PC-3 (cell line): ENCODE measurements around the gene KHNYN. TPM values are rescaled to one million over a fixed set of nuclear protein-coding genes. Genes with fewer than 3 reads are reported as not detected.

Source experiments
- ATAC-seq: fragments of 200-7000 bp; cut with Tn5 transposase; 2 replicates; pipeline ENCODE4 v1.9.1; 2020; ENCODE audit warnings: mild to moderate bottlenecking, moderate library complexity
- BruUV-seq: library from RNA; stranded (reverse); fragments of 400-500 nt; replicated peaks from 2 replicates; lab custom pipeline; 2021; lab: Mats Ljungman, UMichigan
- CTCF ChIA-PET: fragments of 300-600 bp; sonication (Branson Sonifier 250); formaldehyde crosslinking; loops from one replicate; lab custom pipeline; 2022; ENCODE audit warnings: antibody characterized with exemption; lab: Charles Lee
- POLR2A ChIA-PET: fragments of 300-600 bp; sonication (Branson Sonifier 250); formaldehyde crosslinking; loops from one replicate; lab custom pipeline; 2022; ENCODE audit warnings: antibody characterized with exemption; ENCODE audit not compliant: unreplicated experiment; lab: Charles Lee
- DNase-seq: peaks from one replicate; pipeline ENCODE4 v3.0.0-alpha.2; 2015
- H2AFZ ChIP-seq: fragments of 300-600 bp; sonication (generic); 2 replicates; pipeline ENCODE4 v1.6.0; 2016; ENCODE audit warnings: antibody characterized with exemption, low read length
- H3F3A ChIP-seq: fragments of 300-600 bp; sonication (generic); one replicate; pipeline ENCODE4 v1.6.0; 2017; ENCODE audit warnings: antibody characterized with exemption, low read length, control low read depth, mild to moderate bottlenecking; ENCODE audit not compliant: unreplicated experiment
- H3K27ac ChIP-seq: fragments of 300-600 bp; sonication (generic); 2 replicates; pipeline ENCODE4 v1.5.1; 2016; ENCODE audit warnings: mild to moderate bottlenecking, low read length
- H3K27me3 ChIP-seq: fragments of 300-600 bp; sonication (generic); 2 replicates; pipeline ENCODE4 v1.6.1; 2016; ENCODE audit warnings: low read length, mixed read lengths
- H3K36me3 ChIP-seq: fragments of 300-600 bp; sonication (generic); 2 replicates; pipeline ENCODE4 v1.6.1; 2016; ENCODE audit warnings: low read depth, mixed run types, low read length, mixed read lengths
- H3K4me1 ChIP-seq: fragments of 300-600 bp; sonication (generic); 2 replicates; pipeline ENCODE4 v1.5.1; 2016; ENCODE audit warnings: low read length; ENCODE audit not compliant: insufficient read depth
- H3K4me2 ChIP-seq: fragments of 300-600 bp; sonication (generic); 2 replicates; pipeline ENCODE4 v1.6.0; 2016; ENCODE audit warnings: low read length
- H3K4me3 ChIP-seq: fragments of 300-600 bp; sonication (generic); 2 replicates; pipeline ENCODE4 v1.5.1; 2016; ENCODE audit warnings: mild to moderate bottlenecking, low read length, mixed read lengths
- H3K79me2 ChIP-seq: fragments of 300-600 bp; sonication (generic); 2 replicates; pipeline ENCODE4 v1.6.1; 2017; ENCODE audit warnings: low read length, mixed read lengths
- H3K9ac ChIP-seq: fragments of 300-600 bp; sonication (generic); 2 replicates; pipeline ENCODE4 v1.6.0; 2016; ENCODE audit warnings: mild to moderate bottlenecking, low read length
- H3K9me2 ChIP-seq: fragments of 300-600 bp; sonication (generic); replicated peaks from 2 replicates; pipeline ENCODE4 v1.6.1; 2016; ENCODE audit warnings: mixed run types, low read length, mixed read lengths
- H3K9me3 ChIP-seq: fragments of 300-600 bp; sonication (generic); 2 replicates; pipeline ENCODE4 v1.6.1; 2016; ENCODE audit warnings: low read length, mixed read lengths
- H4K20me1 ChIP-seq: fragments of 300-600 bp; sonication (generic); 2 replicates; pipeline ENCODE4 v1.6.1; 2016; ENCODE audit warnings: low read length, mixed read lengths
- CTCF ChIP-seq: fragments of 300-600 bp; sonication (generic); conservative IDR thresholded peaks from 2 replicates; pipeline ENCODE4 v1.5.1; 2017; ENCODE audit warnings: antibody characterized with exemption, low read depth, mild to moderate bottlenecking, low read length
- EZH2 ChIP-seq: fragments of 300-600 bp; sonication (generic); IDR thresholded peaks from one replicate; pipeline ENCODE4 v1.6.1; 2017; ENCODE audit warnings: antibody characterized with exemption, mild to moderate bottlenecking, low read length; ENCODE audit not compliant: unreplicated experiment
- EZH2phosphoT487 ChIP-seq: fragments of 300-600 bp; sonication (generic); IDR thresholded peaks from 2 replicates; pipeline ENCODE4 v1.6.1; 2018; ENCODE audit warnings: mild to moderate bottlenecking, antibody characterized with exemption, low read length, borderline replicate concordance
- intact Hi-C: fragments of 100-400 bp; cut with micrococcal nuclease; formaldehyde crosslinking; loops from 2 replicates; pipeline ENCODE4 v1.9.0; 2023
- total RNA-seq: library from RNA; depleted of rRNA; stranded (reverse); fragments of >200 nt; gene quantifications from 2 replicates; pipeline ENCODE4 v1.2.3, GENCODE V29; 2014

The KHNYN gene
- total RNA-seq, 1 experiment from 2014 or later: 51.6 TPM

- Histone ChIP-seq H3K79me2 (no peaks in the 10 kb centered on the region), H3K27ac (no peak overlapping the region), H3K9me2 (no peaks in the 10 kb centered on the region), H3K4me3 (no peak overlapping the region), H3K9ac (no peak overlapping the region), H3K4me2 (no peak overlapping the region), H3K9me3 (no peaks in the 10 kb centered on the region), H3K36me3 (no peaks in the 10 kb centered on the region), H3K4me1 (no peaks in the 10 kb centered on the region), H3K27me3 (no peaks in the 10 kb centered on the region), H3F3A (no peaks in the 10 kb centered on the region), H4K20me1 (no peaks in the 10 kb centered on the region), H2AFZ (no peak overlapping the region)
- ChIA-PET POLR2A (no interaction called here), CTCF (no interaction called here)
- DNase-seq (no peak), ATAC-seq (no peak)
- TF ChIP-seq EZH2: no peak
- no peak for TF ChIP-seq CTCF
- no peak for TF ChIP-seq EZH2phosphoT487
- no TSS peak for BruUV-seq
- intact Hi-C loops: no loop called here
Observed at GRCh38 chr14:24382064-24382371, 47.7 kb upstream of the KHNYN start.

- no peaks in the 10 kb centered on the region for H3F3A ChIP-seq
- DNase-seq (no peak), ATAC-seq (no peak)
- H3K27me3 ChIP-seq: no peaks in the 10 kb centered on the region
- no TSS peak for BruUV-seq
- H3K9me3 ChIP-seq: no peaks in the 10 kb centered on the region
- H3K4me3 ChIP-seq: no peak overlapping the region
- no peaks in the 10 kb centered on the region for H3K79me2 ChIP-seq
- no peak overlapping the region for H3K9ac ChIP-seq
- TF ChIP-seq EZH2phosphoT487: no peak
- TF ChIP-seq CTCF: no peak
- TF ChIP-seq EZH2: no peak
- no peaks in the 10 kb centered on the region for H3K4me1 ChIP-seq
- H3K36me3 ChIP-seq: no peaks in the 10 kb centered on the region
- no peak overlapping the region for H2AFZ ChIP-seq
- H3K9me2 ChIP-seq: no peaks in the 10 kb centered on the region
- H3K27ac ChIP-seq: no peak overlapping the region
- CTCF ChIA-PET: no interaction called here
- intact Hi-C loops: no loop called here
- no peaks in the 10 kb centered on the region for H4K20me1 ChIP-seq
- H3K4me2 ChIP-seq: no peak overlapping the region
- POLR2A ChIA-PET: no interaction called here
Observed at GRCh38 chr14:24384169-24384568, 45.6 kb upstream of the KHNYN start.

GRCh38 chr14:24385524-24385923, 44.2 kb upstream of the KHNYN start:
- POLR2A ChIA-PET: no interaction called here
- no peak overlapping the region for H3K9ac ChIP-seq
- no peak overlapping the region for H3K27ac ChIP-seq
- no peak for ATAC-seq
- no peak for DNase-seq
- intact Hi-C loops: no loop called here
- no peaks in the 10 kb centered on the region for H3K79me2 ChIP-seq
- H3F3A ChIP-seq: no peaks in the 10 kb centered on the region
- CTCF ChIA-PET: no interaction called here
- H2AFZ ChIP-seq: no peak overlapping the region
- H3K4me1 ChIP-seq: no peaks in the 10 kb centered on the region
- no TSS peak for BruUV-seq
- H3K4me3 ChIP-seq: no peak overlapping the region
- H3K27me3 ChIP-seq: no peaks in the 10 kb centered on the region
- no peaks in the 10 kb centered on the region for H3K9me3 ChIP-seq
- TF ChIP-seq EZH2phosphoT487 (no peak), EZH2 (no peak), CTCF (no peak)
- H3K4me2 ChIP-seq: no peak overlapping the region
- H3K36me3 ChIP-seq: no peaks in the 10 kb centered on the region
- H4K20me1 ChIP-seq: no peaks in the 10 kb centered on the region
- no peaks in the 10 kb centered on the region for H3K9me2 ChIP-seq
